Vein endothelial cell (primary cell): Measurements from ENCODE around the gene PPP1CB. TPM values are rescaled to one million over a fixed set of nuclear protein-coding genes. Genes with fewer than 3 reads are reported as not detected.

ENCODE experiments used
- total RNA-seq: library from RNA; depleted of rRNA; stranded (reverse); fragments of >200 nt; gene quantifications from 2 replicates; pipeline ENCODE4 v1.2.3, GENCODE V29; 2012

Gene PPP1CB
- total RNA-seq, result 131 and 159 TPM in 2 replicates

DNA sequence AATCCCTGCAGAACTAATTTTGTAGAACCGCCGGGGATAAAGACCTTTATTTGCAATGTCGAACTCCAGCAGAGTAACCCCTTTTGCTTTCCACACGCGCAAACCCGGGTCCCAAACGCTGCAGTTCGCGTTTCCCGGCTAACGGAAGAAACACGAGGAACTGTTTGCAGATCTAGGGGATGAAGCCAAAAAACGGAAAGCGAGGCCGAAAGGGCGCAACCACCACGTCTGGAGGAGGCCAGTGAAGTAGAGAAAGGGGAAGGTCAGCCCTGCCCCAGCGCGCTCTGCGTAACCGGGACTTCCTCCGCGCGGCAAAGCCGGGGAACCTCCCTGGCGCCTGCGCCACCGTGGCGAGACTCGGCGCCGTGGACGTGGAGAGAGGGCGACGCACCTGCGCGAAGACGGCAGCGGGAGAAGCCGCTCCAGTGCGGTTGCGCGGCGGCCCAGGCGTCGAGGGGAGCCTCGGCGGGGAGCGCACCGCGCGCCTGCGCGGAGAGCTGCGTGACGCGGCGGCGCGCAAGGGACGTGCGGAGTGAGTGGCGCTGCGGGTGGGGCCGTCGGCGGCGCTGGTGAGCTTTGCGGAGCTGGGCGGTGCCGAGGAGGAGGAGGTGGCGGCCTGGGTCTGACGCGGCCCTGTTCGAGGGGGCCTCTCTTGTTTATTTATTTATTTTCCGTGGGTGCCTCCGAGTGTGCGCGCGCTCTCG is at the start of gene PPP1CB:
PPP1CB (plus strand) TSS at position 579 of the 704 bp plus-strand sequence. CDS start 295 bp downstream, outside the sequence.

DNA sequence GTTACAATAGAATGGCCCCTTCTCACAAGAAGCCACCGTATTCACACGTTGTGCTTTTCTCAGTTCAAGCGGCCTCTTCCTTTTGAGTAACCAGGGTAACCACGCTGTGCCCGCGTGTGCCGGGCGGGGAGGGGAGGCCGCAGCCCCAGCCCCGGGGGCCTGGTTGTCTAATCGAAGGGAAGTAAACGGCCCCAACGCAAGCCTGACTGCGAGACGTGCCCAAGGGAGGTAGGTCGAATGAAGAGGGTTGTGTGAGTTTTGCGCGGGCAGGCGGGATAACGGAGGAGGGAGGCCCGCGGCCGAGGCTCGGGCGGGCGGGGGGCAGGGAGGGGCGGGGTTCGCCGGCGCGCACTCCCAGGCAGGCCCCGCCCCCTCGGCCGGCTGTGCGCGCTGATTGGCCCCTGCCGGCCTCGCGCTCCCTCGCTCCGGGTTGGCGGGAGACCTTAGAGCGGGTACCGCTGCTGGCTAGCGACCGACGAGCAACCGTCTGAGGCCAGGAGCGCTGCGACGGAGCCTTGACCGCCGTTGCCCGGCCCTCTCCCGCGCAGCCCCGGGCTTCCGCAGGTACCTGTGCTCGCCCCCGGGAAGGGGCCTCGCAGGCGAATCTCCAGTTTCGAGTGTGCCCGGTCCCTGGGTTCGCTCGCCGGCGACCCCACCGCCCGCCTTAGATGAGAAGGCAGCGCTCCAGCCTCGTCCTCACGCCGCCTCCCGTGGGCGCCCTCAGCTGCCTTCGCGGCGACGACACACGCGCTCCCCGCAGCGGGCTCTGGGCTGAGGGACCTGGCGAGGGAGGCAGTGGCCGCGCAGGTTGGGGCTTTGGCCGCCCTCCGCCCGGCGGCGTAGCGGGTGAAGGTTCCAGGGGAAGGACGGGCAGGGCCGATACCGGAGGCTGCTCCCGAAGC is 59.0 kb downstream of the PPP1CB start, which contains the start of gene SPDYA:
SPDYA (plus strand) TSS at position 451 of the 902 bp plus-strand sequence. CDS start 5,181 bp downstream, outside the sequence.

Other genes with a start within 250 kb of the PPP1CB start
- gene SPDYA, start 59.0 kb downstream of the PPP1CB start, total RNA-seq, result 0.33 and 0.67 TPM in 2 replicates
- 8.1 and 9.8 TPM in 2 replicates for gene TRMT61B, start 118.5 kb downstream of the PPP1CB start, total RNA-seq
- gene WDR43, start 142.8 kb downstream of the PPP1CB start, total RNA-seq, result 108 and 123 TPM in 2 replicates
- gene TOGARAM2, start 229.5 kb downstream of the PPP1CB start, total RNA-seq, result 0.10 TPM in 1 of 2 replicates, not detected in the other